Lower leg skin (tissue), 4 donors: ENCODE results near the gene CDCA7. TPM values are rescaled to one million over a fixed set of nuclear protein-coding genes. Genes with fewer than 3 reads are reported as not detected.

Experiments used
- DNase-seq, 2 donors: peaks; one replicate each; pipeline ENCODE4 v3.0.0-alpha.2; 2019; ENCODE audit warnings: low spot score in 2 of 2
- H3K4me3 ChIP-seq: fragments of 200-600 bp; sonication (generic); 2 replicates; pipeline ENCODE4 v1.5.1; 2017; ENCODE audit warnings: mild to moderate bottlenecking, low read depth; ENCODE audit not compliant: poor library complexity, severe bottlenecking
- CTCF ChIP-seq, 3 donors: fragments of 450-650 bp; IDR thresholded peaks; one replicate each; pipeline ENCODE4 v1.5.1; 2016; ENCODE audit warnings: antibody characterized with exemption in 3 of 3, mild to moderate bottlenecking in 3 of 3, moderate library complexity in 2 of 3
- POLR2A ChIP-seq, 2 donors: fragments of 450-650 bp; IDR thresholded peaks; one replicate each; pipeline ENCODE4 v1.6.1; 2016 to 2017; ENCODE audit warnings: antibody characterized with exemption in 2 of 2, mild to moderate bottlenecking in 1 of 2, moderate library complexity in 1 of 2
- WGBS, 2 donors: methylation state at CpG; one replicate each; pipeline ENCODE4 v1.1.5; 2018; 5-methylcytosine and 5-hydroxymethylcytosine counted together
- intact Hi-C: fragments of 100-400 bp; cut with DNase I; formaldehyde crosslinking; loops from one replicate; pipeline ENCODE4 v1.15.0; 2023; ENCODE audit warnings: low total_unique reads
- total RNA-seq, 4 donors: library from RNA; depleted of rRNA; stranded (reverse); fragments of >200 nt; gene quantifications; one replicate each; pipeline ENCODE4 v1.1.0, GENCODE V29; 2016

The CDCA7 gene
- total RNA-seq, 4 donors from 2014 or later: 5.4 to 6.6 (median 5.7) TPM

GRCh38 chr2:173386021-173386737 is 31.5 kb downstream of the CDCA7 start:
- WGBS, 2 donors: 78 to 81% methylated on average over 18 of the region's 18 CpGs
- no peak overlapping the region for H3K4me3 ChIP-seq
- no peak for DNase-seq
- TF ChIP-seq POLR2A (IDR thresholded peaks at IDR 0.05) (no peak), CTCF (IDR thresholded peaks at IDR 0.05) (no peak)
- intact Hi-C loops: no loop called here

GRCh38 chr2:173386738-173387065 is 32.0 kb downstream of the CDCA7 start:
- no peak for DNase-seq
- intact Hi-C loops: no loop called here
- no peak overlapping the region for H3K4me3 ChIP-seq
- TF ChIP-seq CTCF (IDR thresholded peaks at IDR 0.05) (no peak), POLR2A (IDR thresholded peaks at IDR 0.05) (no peak)
- WGBS, 2 donors: 87 to 88% methylated on average over 10 of the region's 10 CpGs

GRCh38 chr2:173387079-173387478 is 32.4 kb downstream of the CDCA7 start:
- H3K4me3 ChIP-seq: no peak overlapping the region
- TF ChIP-seq POLR2A (IDR thresholded peaks at IDR 0.05) (no peak), CTCF (IDR thresholded peaks at IDR 0.05) (no peak)
- intact Hi-C loops: no loop called here
- WGBS, 2 donors: 91 to 95% methylated on average over 5 of the region's 5 CpGs
- no peak for DNase-seq

GRCh38 chr2:173387660-173388059 is 33.0 kb downstream of the CDCA7 start:
- no peak for DNase-seq
- no peak overlapping the region for H3K4me3 ChIP-seq
- TF ChIP-seq CTCF (IDR thresholded peaks at IDR 0.05): no peak
- WGBS, 2 donors: 76 to 78% methylated on average over 3 of the region's 3 CpGs
- intact Hi-C loops: no loop called here

GRCh38 chr2:173388795-173389194 is 34.1 kb downstream of the CDCA7 start:
- WGBS, 2 donors: 78 to 87% methylated on average over 2 of the region's 2 CpGs
- TF ChIP-seq POLR2A (IDR thresholded peaks at IDR 0.05) (no peak), CTCF (IDR thresholded peaks at IDR 0.05) (no peak)

GRCh38 chr2:173390036-173390435 is 35.4 kb downstream of the CDCA7 start:
- intact Hi-C loops: no loop called here
- no peak overlapping the region for H3K4me3 ChIP-seq
- TF ChIP-seq CTCF (IDR thresholded peaks at IDR 0.05): no peak
- TF ChIP-seq POLR2A (IDR thresholded peaks at IDR 0.05): no peak
- 92 to 95% methylated on average over 5 of the region's 5 CpGs for WGBS, 2 donors
- DNase-seq: no peak

More at GRCh38 chr2:173388795-173389194, 34.1 kb downstream of the CDCA7 start:
- DNase-seq: no peak
- H3K4me3 ChIP-seq: no peak overlapping the region
- intact Hi-C loops: no loop called here
